IMR-90 (cell line): Measurements from ENCODE around the gene SLC40A1. TPM values are rescaled to one million over a fixed set of nuclear protein-coding genes. Genes with fewer than 3 reads are reported as not detected.

Experiments used
- ATAC-seq: fragments of 200-7000 bp; cut with Tn5 transposase; 2 replicates; pipeline ENCODE4 v1.9.1; 2020; ENCODE audit warnings: low read depth, mild to moderate bottlenecking, moderate library complexity
- BruUV-seq: library from RNA; stranded (reverse); fragments of 400-500 nt; replicated peaks from 2 replicates; lab custom pipeline; 2021; lab: Mats Ljungman, UMichigan
- CTCF ChIA-PET: fragments of 300-600 bp; formaldehyde crosslinking; extraction: SDS; loops from one replicate; lab custom pipeline; 2021; ENCODE audit warnings: antibody characterized with exemption; lab: Yijun Ruan, JAX
- POLR2A ChIA-PET: fragments of 300-600 bp; sonication (Branson Sonifier 250); formaldehyde crosslinking; loops from one replicate; lab custom pipeline; 2022; ENCODE audit warnings: antibody characterized with exemption; ENCODE audit not compliant: unreplicated experiment; lab: Charles Lee
- DNase-seq: peaks from one replicate; pipeline ENCODE4 v3.0.0; 2013
- H2AFZ ChIP-seq: replicated peaks from 2 replicates; pipeline ENCODE3; 2013; ENCODE audit warnings: low read length, mild to moderate bottlenecking; ENCODE audit not compliant: poor library complexity
- H2AK5ac ChIP-seq: 2 replicates; pipeline ENCODE4 v1.6.1; 2013; ENCODE audit warnings: low read depth, low read length, inconsistent platforms
- H2AK9ac ChIP-seq: replicated peaks from 2 replicates; pipeline ENCODE3; 2013; ENCODE audit warnings: mild to moderate bottlenecking, low read depth, low read length, moderate library complexity; ENCODE audit not compliant: poor library complexity
- H2BK120ac ChIP-seq: 2 replicates; pipeline ENCODE4 v1.6.1; 2013; ENCODE audit warnings: low read depth, low read length, inconsistent platforms
- H2BK15ac ChIP-seq: 3 replicates; pipeline ENCODE4 v1.6.1; 2013; ENCODE audit warnings: low read depth, low read length, inconsistent platforms
- H2BK20ac ChIP-seq: 2 replicates; pipeline ENCODE4 v1.6.1; 2013; ENCODE audit warnings: low read depth, mild to moderate bottlenecking, inconsistent platforms, low read length, moderate library complexity
- H2BK5ac ChIP-seq: 2 replicates; pipeline ENCODE4 v1.6.1; 2013; ENCODE audit warnings: mild to moderate bottlenecking, low read depth, low read length, inconsistent platforms; ENCODE audit not compliant: poor library complexity, severe bottlenecking
- H3K14ac ChIP-seq: replicated peaks from 2 replicates; pipeline ENCODE4 v1.6.1; 2013; ENCODE audit warnings: low read depth, low read length, inconsistent platforms
- H3K18ac ChIP-seq: 2 replicates; pipeline ENCODE4 v1.6.1; 2013; ENCODE audit warnings: low read depth, low read length, control low read depth
- H3K23ac ChIP-seq: 2 replicates; pipeline ENCODE4 v1.6.1; 2013; ENCODE audit warnings: low read depth, low read length, inconsistent platforms
- H3K27ac ChIP-seq: 2 replicates; pipeline ENCODE4 v1.5.1; 2013; ENCODE audit warnings: mild to moderate bottlenecking, control low read depth, low read length; ENCODE audit not compliant: insufficient read depth
- H3K27me3 ChIP-seq: 2 replicates; pipeline ENCODE4 v1.6.1; 2013; ENCODE audit warnings: low read length; ENCODE audit not compliant: control insufficient read depth, insufficient read depth
- H3K36me3 ChIP-seq: 2 replicates; pipeline ENCODE4 v1.6.1; 2013; ENCODE audit warnings: low read length, mixed read lengths; ENCODE audit not compliant: control insufficient read depth, insufficient read depth
- H3K4ac ChIP-seq: 2 replicates; pipeline ENCODE4 v1.6.1; 2013; ENCODE audit warnings: low read depth, low read length, inconsistent platforms
- H3K4me1 ChIP-seq: 2 replicates; pipeline ENCODE4 v1.6.1; 2013; ENCODE audit warnings: low read length, mixed read lengths; ENCODE audit not compliant: control insufficient read depth, insufficient read depth
- H3K4me2 ChIP-seq: 2 replicates; pipeline ENCODE4 v1.6.1; 2013; ENCODE audit warnings: low read depth, mild to moderate bottlenecking, control low read depth, low read length, moderate library complexity
- H3K4me3 ChIP-seq: 2 replicates; pipeline ENCODE4 v1.5.1; 2013; ENCODE audit warnings: low read depth, mild to moderate bottlenecking, control low read depth, low read length, moderate library complexity; ENCODE audit not compliant: insufficient read depth
- H3K56ac ChIP-seq: 2 replicates; pipeline ENCODE4 v1.6.1; 2013; ENCODE audit warnings: low read length, inconsistent platforms; ENCODE audit not compliant: insufficient read depth; ENCODE audit errors: extremely low read depth
- H3K79me1 ChIP-seq, 2 experiments: 2 replicates each; pipeline ENCODE4 v1.6.1; 2013; ENCODE audit warnings: low read length in 2 of 2, inconsistent platforms in 1 of 2, low read depth in 1 of 2
- H3K9ac ChIP-seq: 2 replicates; pipeline ENCODE4 v1.6.1; 2013; ENCODE audit warnings: low read depth, low read length, control low read depth
- H3K9me1 ChIP-seq: 2 replicates; pipeline ENCODE4 v1.6.1; 2013; ENCODE audit warnings: low read length, inconsistent platforms; ENCODE audit not compliant: insufficient read depth
- H3K9me3 ChIP-seq: 2 replicates; pipeline ENCODE4 v1.6.1; 2013; ENCODE audit warnings: low read length; ENCODE audit not compliant: control insufficient read depth, insufficient read depth
- H4K20me1 ChIP-seq: 2 replicates; pipeline ENCODE4 v1.6.1; 2013; ENCODE audit warnings: low read length, inconsistent platforms; ENCODE audit not compliant: insufficient read depth
- H4K5ac ChIP-seq: 2 replicates; pipeline ENCODE4 v1.6.1; 2013; ENCODE audit warnings: mild to moderate bottlenecking, low read depth, low read length, control low read depth
- H4K8ac ChIP-seq, 2 experiments: 2 replicates each; pipeline ENCODE4 v1.6.1; 2013; ENCODE audit warnings: low read depth in 2 of 2, low read length in 2 of 2, control low read depth in 1 of 2, inconsistent platforms in 1 of 2
- H4K91ac ChIP-seq: 2 replicates; pipeline ENCODE4 v1.6.1; 2013; ENCODE audit warnings: low read depth, low read length, inconsistent platforms; ENCODE audit not compliant: insufficient read depth
- CEBPB ChIP-seq: IDR thresholded peaks from 2 replicates; pipeline ENCODE4 v1.6.1; 2012; ENCODE audit warnings: low read depth, low read length, improper control_type of control experiment
- CHD1 ChIP-seq: IDR thresholded peaks from 2 replicates; pipeline ENCODE4 v1.6.1; 2012; ENCODE audit warnings: low read depth, low read length, improper control_type of control experiment
- FOS ChIP-seq: fragments of 150-350 bp; IDR thresholded peaks from 2 replicates; pipeline ENCODE4 v1.6.1; 2016; ENCODE audit warnings: low read depth, low read length
- MAFK ChIP-seq: IDR thresholded peaks from 2 replicates; pipeline ENCODE4 v1.6.1; 2012; ENCODE audit warnings: low read depth, low read length, improper control_type of control experiment
- MXI1 ChIP-seq: IDR thresholded peaks from 2 replicates; pipeline ENCODE4 v1.6.1; 2012; ENCODE audit warnings: low read depth, mild to moderate bottlenecking, low read length, moderate library complexity, borderline replicate concordance
- RFX5 ChIP-seq: IDR thresholded peaks from 2 replicates; pipeline ENCODE4 v1.8.0; 2012; ENCODE audit warnings: low read depth, mild to moderate bottlenecking, low read length, moderate library complexity
- WGBS, 2 experiments: methylation state at CpG; one replicate each; pipeline versions ENCODE4 v1.1.5 to v1.1.7; 2013; ENCODE audit warnings: missing lambda C conversion rate in 2 of 2; ENCODE audit not compliant: insufficient read length in 1 of 2; ENCODE audit errors: extremely low coverage in 2 of 2; 5-methylcytosine and 5-hydroxymethylcytosine counted together
- dilution Hi-C: fragments of 300-500 bp; cut with HindIII; formaldehyde crosslinking; loops from one replicate; pipeline ENCODE4 v1.14.3; 2018; ENCODE audit warnings: low sequenced_read_pairs; ENCODE audit not compliant: unreplicated experiment
- in situ Hi-C: fragments of 300-500 bp; cut with MboI; formaldehyde crosslinking; loops from 3 replicates; pipeline ENCODE4 v1.14.3; 2019; ENCODE audit warnings: low sequenced_read_pairs, inconsistent platforms, mixed read lengths
- intact Hi-C: fragments of 100-400 bp; cut with micrococcal nuclease; formaldehyde crosslinking; loops from 2 replicates; pipeline ENCODE4 v1.10.0; 2022
- polyA plus RNA-seq, 3 experiments: library from polyadenylated mRNA; depleted of rRNA; stranded (reverse); fragments of >200 nt; gene quantifications; 2 replicates each; pipeline ENCODE4 v1.2.3, GENCODE V29; 2012; ENCODE audit warnings: low replicate concordance in 1 of 3
- total RNA-seq: library from RNA; depleted of rRNA; stranded (reverse); fragments of >200 nt; gene quantifications from 2 replicates; pipeline ENCODE4 v1.2.3, GENCODE V29; 2012

Gene SLC40A1
- total and polyA plus RNA-seq, 2 of the 4 experiments (the other 2 are of a cell fraction) = 1.5 to 5.0 TPM

DNA sequence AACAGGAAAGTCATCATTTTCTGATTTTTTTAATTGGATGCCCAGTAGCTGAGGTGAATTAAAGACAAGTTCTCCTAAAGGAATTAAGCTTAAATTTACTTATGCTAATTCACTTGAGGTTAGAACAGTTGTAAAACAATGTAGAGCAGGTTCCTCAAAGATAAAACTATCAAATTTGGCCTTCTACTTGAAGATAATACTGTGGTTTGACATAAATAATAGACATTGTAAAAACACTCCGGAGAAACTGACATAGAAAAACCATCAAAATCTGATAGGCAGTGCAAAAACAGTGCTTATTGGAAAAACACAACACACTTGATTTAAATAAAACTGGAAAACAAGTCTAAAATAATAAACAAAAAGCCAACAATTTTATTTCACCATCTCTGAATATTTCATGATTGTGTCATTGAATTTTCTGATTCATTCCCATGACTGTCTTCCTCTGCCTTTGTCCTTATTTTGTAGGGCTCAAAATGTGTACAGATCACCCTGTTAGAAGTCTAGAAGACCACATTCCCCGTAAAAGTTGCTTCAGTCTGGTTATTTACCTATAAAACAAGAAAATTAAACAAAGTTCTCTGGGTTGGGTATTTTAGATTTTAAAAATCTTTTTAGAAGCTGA lies 28.3 kb upstream of the SLC40A1 start:
- dilution Hi-C loops = no loop called here
- DNase-seq = peak; percentile 63
- H2BK5ac ChIP-seq = peak overlapping the region; percentile 87
- H3K14ac ChIP-seq = no peak overlapping the region
- intact Hi-C loops = no loop called here
- no peak overlapping the region for H3K56ac ChIP-seq
- H2AK9ac ChIP-seq = no peak overlapping the region
- H3K9me3 ChIP-seq = no peaks in the 10 kb centered on the region
- ChIA-PET CTCF (interaction anchor here (1.0 kb wide), 1 partner anchor 33 kb away, joined by 3 read pairs; no protein-coding TSS in a partner anchor), POLR2A (no interaction called here)
- in situ Hi-C loops = no loop called here
- BruUV-seq = no TSS peak
- H4K8ac ChIP-seq = no peak overlapping the region; a peak in 1 of 4 replicates
- no CpG with 5 or more reads among the region's 2 CpGs for WGBS, 2 experiments
- TF ChIP-seq MXI1 (no peak), CHD1 (no peak), FOS (peak; percentile 35; the same call in 1 of the 2 replicates), CEBPB (peak; percentile 59; the same call in 1 of the 2 replicates), MAFK (no peak), RFX5 (no peak)
- peaks cover 10% of the 10 kb centered on the region for H3K4me1 ChIP-seq
- H3K27me3 ChIP-seq = no peaks in the 10 kb centered on the region
- 0 out of 2 replicates have a peak, but pooled peaks have one; percentile 15 for ATAC-seq
- no peak overlapping the region; the same call in 1 of the 2 replicates for H3K4ac ChIP-seq
- H3K4me2 ChIP-seq = no peak overlapping the region
- no peak overlapping the region for H3K9ac ChIP-seq
- H3K23ac ChIP-seq = no peak overlapping the region
- H2BK15ac ChIP-seq = no peak overlapping the region; the same call in 2 of the 3 replicates
- no peaks in the 10 kb centered on the region for H3K36me3 ChIP-seq
- no peak overlapping the region for H2AK5ac ChIP-seq
- H2BK120ac ChIP-seq = no peak overlapping the region
- no peaks in the 10 kb centered on the region for H4K20me1 ChIP-seq
- H4K91ac ChIP-seq = no peak overlapping the region
- H3K4me3 ChIP-seq = no peak overlapping the region
- H3K18ac ChIP-seq = no peak overlapping the region
- no peak overlapping the region for H2AFZ ChIP-seq
- H4K5ac ChIP-seq = no peak overlapping the region
- peak overlapping the region; percentile 20; the same call in 1 of the 2 replicates for H2BK20ac ChIP-seq
- no peak overlapping the region; the same call in 1 of the 2 replicates for H3K27ac ChIP-seq
- H3K9me1 ChIP-seq = peaks cover 3% of the 10 kb centered on the region; the same call in 1 of the 2 replicates
- no peaks in the 10 kb centered on the region for H3K79me1 ChIP-seq
